ENCODE measurements around the gene COLQ. TPM values are rescaled to one million over a fixed set of nuclear protein-coding genes. Genes with fewer than 3 reads are reported as not detected.

Gene COLQ
- total RNA-seq, 1 donor from 2014 or later: 0.12 TPM

DNA sequence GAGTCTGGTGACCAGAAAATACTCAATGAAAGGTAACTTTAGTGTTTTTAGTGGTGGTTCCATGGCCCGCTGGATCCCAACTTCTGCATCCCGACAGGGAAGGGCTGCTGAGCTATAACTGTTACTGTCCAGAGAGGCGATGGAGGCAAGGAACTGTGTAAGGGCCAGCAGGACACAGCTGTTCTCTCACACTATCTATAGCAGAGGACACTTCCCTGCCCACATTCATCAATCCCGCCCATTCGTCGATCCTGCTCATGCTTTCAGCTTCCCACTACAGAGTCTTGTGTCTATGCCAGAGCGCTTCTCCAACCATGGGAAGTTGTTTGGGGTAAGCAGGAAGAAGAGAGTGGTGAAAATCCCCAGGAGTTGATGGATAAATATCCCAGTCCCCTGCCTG, 8.4 kb downstream of the COLQ start:
- no peak overlapping the region for H3K4me3 ChIP-seq (ENCODE audit: low read depth, low read length)
- TF ChIP-seq, protein P1, sequence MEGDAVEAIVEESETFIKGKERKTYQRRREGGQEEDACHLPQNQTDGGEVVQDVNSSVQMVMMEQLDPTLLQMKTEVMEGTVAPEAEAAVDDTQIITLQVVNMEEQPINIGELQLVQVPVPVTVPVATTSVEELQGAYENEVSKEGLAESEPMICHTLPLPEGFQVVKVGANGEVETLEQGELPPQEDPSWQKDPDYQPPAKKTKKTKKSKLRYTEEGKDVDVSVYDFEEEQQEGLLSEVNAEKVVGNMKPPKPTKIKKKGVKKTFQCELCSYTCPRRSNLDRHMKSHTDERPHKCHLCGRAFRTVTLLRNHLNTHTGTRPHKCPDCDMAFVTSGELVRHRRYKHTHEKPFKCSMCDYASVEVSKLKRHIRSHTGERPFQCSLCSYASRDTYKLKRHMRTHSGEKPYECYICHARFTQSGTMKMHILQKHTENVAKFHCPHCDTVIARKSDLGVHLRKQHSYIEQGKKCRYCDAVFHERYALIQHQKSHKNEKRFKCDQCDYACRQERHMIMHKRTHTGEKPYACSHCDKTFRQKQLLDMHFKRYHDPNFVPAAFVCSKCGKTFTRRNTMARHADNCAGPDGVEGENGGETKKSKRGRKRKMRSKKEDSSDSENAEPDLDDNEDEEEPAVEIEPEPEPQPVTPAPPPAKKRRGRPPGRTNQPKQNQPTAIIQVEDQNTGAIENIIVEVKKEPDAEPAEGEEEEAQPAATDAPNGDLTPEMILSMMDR (conservative IDR thresholded peaks at IDR 0.05; ENCODE audit: low read depth, low read length): no peak
- DNase-seq (ENCODE audit: low read depth): no peak

DNA sequence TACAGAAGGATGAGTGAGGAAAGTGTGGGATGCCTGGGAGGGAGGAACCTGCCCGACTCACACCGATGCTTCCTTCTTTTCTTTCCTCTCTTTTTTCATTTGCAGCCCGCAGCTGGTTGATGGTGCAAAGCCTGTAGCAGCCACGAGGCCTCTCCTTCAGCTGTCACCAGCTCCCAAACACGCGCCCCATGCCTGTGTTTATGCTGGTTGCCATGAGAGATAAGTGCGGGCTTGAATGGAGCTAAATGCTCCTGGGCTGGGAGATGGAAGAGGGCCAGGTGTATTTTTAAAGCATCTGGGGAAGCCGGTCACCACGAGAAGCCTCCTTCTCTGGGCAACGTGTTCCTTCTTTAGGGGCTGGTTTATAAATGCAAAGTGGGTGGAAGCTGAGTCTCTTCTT, 9.3 kb downstream of the COLQ start:
- no peak for DNase-seq (ENCODE audit: low read depth)
- H3K4me3 ChIP-seq (ENCODE audit: low read depth, low read length): no peak overlapping the region
- TF ChIP-seq, protein P1 (conservative IDR thresholded peaks at IDR 0.05; ENCODE audit: low read depth, low read length): no peak

DNA sequence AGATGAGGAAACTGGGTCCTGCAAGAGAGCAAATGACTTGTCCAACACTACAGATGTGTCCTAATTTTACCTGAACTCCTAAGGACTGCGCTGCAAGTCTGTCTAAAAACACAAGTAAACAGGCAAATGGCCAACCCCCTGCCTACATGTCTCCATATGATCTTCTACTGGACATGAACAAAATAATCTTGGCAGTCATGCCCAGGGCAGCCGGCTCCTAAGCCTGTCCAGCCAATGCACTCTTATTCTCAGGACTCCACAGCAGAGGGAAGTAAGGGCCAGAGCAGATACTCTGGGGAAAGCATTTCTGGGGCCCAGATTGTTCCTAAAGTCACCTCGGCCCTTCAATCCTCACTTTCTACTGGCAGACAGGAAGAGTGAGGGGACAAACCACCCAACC, 10.3 kb downstream of the COLQ start:
- no peak overlapping the region for H3K4me3 ChIP-seq (ENCODE audit: low read depth, low read length)
- DNase-seq (ENCODE audit: low read depth): no peak
- TF ChIP-seq, protein P1 (conservative IDR thresholded peaks at IDR 0.05; ENCODE audit: low read depth, low read length): no peak

DNA sequence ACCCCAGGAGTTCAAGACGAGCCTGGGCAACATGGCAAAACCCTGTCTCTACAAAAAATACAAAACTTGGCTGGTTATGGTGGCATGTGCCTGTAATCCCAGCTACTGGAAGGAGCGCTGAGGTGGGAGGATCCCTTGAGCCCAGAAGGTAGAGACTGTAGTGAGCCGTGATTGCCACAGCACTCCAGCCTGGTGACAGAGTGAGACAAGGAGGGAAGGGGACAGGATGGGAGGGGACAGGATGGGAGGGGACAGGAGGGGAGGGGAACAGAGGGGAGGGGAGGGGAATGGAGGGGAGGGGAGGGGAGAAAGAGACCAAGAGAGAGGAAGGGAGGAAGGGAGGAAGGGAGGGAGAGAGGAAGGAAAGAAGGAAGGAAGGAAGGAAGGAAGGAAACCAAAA, 11.0 kb downstream of the COLQ start:
- no peak for DNase-seq (ENCODE audit: low read depth)
- TF ChIP-seq, protein P1 (conservative IDR thresholded peaks at IDR 0.05; ENCODE audit: low read depth, low read length): no peak
- no peak overlapping the region for H3K4me3 ChIP-seq (ENCODE audit: low read depth, low read length)

DNA sequence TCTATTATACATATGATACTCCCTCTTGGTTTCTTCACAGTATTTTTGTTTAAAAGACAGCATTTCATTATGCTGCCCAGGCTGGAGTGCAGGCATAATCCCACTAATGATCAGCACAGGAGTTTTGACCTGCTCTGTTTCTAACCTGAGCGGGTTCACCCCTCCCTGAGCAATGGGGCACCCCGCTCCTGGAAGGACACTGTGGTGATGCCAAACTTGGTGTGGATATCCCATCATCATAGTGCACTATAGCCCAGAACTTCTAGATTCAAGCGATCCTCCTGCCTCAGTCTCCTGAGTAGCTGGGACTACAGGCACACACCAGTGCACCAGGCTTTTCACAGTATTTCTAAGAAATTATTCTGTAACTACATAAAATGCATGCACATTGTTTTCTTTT, 14.9 kb downstream of the COLQ start:
- DNase-seq (ENCODE audit: low read depth): no peak
- H3K4me3 ChIP-seq (ENCODE audit: low read depth, low read length): no peak overlapping the region
- TF ChIP-seq, protein P1 (conservative IDR thresholded peaks at IDR 0.05; ENCODE audit: low read depth, low read length): no peak

DNA sequence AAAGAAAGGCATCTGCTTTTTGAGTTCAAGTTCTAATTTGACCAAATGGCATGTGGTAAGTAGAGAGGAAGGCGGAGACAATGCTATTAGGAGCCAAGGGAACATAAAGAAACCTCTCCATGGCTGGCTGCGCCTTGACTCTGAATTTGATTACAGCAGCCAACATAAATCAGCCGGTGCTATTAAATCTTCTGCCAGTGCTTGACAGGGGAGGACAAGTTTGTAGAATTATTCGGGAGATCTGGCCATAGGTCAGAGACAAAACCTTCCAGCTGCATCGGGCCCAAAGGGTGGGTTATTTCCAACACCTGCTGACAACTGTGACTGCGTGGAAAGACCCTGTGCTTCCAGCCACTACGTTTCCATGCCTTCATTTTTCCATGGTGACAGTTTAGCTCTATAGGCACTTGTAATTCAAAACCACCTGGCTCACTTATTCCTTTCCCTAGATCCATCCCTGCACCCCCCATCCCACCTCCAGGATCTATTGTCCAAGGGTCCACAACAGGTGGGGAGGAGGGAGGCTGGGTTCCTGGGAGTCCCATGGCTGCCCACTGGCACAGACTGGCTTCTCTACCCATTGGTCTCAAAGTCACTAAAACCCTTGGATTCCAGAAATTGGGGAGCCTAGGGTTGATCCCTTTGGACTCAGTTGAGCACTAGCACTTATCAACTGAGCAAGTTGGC, 15.9 kb downstream of the COLQ start:
- TF ChIP-seq, protein P1 (conservative IDR thresholded peaks at IDR 0.05; ENCODE audit: low read depth, low read length): no peak

DNA sequence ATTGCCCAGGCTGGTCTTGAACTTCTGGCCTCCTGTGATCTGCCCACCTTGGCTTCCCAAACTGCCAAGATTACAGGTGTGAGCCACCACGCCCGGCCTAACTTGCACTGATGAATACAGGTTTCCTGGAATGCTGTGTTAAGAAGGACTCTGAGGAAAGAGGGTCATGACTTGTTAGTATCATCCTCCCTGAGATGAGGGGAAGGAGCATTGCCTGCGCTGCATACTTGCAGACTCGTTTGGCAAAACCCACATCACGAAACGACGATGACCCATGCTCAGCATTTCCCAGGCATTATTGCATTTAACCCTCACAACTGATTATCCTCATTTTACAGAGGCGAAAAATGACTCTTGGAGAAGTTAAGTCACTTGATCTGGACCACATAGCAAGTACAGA, 18.9 kb downstream of the COLQ start:
- TF ChIP-seq, protein P1 (conservative IDR thresholded peaks at IDR 0.05; ENCODE audit: low read depth, low read length): no peak
- no peak for DNase-seq (ENCODE audit: low read depth)
- no peak overlapping the region for H3K4me3 ChIP-seq (ENCODE audit: low read depth, low read length)

More for the DNA sequence above, 15.9 kb downstream of the COLQ start:
- H3K4me3 ChIP-seq (ENCODE audit: low read depth, low read length): no peak overlapping the region
- DNase-seq (ENCODE audit: low read depth): no peak

Measured in epithelial cell of proximal tubule (primary cell).